SK-N-SH treated with all-trans-retinoic acid at 6 μM for 48 hours (cell line): ENCODE results near the gene OR52I1.

Experiments used
- ARNTL ChIP-seq: fragments of 450-650 bp; formaldehyde crosslinking; IDR thresholded peaks from 2 replicates; pipeline ENCODE4 v1.5.0; 2020; ENCODE audit warnings: low read depth, mild to moderate bottlenecking, moderate library complexity, borderline replicate concordance
- CSDC2 ChIP-seq: fragments of 250-450 bp; sonication (Bioruptor Pico); IDR thresholded peaks from 2 replicates; pipeline ENCODE4 v1.5.0; 2020; ENCODE audit warnings: mild to moderate bottlenecking, moderate library complexity
- PPARA ChIP-seq: fragments of 250-450 bp; sonication (Bioruptor Pico); IDR thresholded peaks from 2 replicates; pipeline ENCODE4 v1.5.0; 2020; ENCODE audit warnings: mild to moderate bottlenecking, borderline replicate concordance
- RARB ChIP-seq: fragments of 250-450 bp; sonication (Bioruptor Pico); IDR thresholded peaks from 2 replicates; pipeline ENCODE4 v1.8.0; 2021; ENCODE audit warnings: mild to moderate bottlenecking, moderate library complexity
- TF ChIP-seq, protein P1 (sequence below): fragments of 250-450 bp; sonication (Bioruptor Pico); IDR thresholded peaks from 2 replicates; pipeline ENCODE4 v1.8.0; 2020; ENCODE audit warnings: mild to moderate bottlenecking, moderate library complexity, borderline replicate concordance
- TF ChIP-seq, protein P2 (sequence below): fragments of 250-450 bp; sonication (Bioruptor Pico); IDR thresholded peaks from 2 replicates; pipeline ENCODE4 v1.5.1; 2021; ENCODE audit warnings: mild to moderate bottlenecking, moderate library complexity

DNA sequence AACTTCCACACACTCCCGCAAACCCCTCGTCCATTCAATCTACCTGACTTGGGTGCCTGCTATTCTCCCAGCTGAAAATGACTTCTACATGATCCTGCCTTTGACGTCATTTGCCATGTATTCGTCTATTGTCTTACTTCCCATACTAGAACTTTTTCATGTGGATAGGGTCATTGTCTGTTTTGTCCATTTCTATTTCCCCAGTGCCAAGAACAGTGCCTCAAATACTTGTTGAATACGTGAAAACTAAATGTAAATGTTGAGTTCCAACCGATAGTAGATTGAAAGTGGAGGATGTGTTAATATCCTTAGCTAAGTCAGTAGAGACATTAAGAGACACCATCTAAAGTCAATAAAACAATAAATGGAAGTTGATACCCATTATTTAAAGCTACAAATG is 13.3 kb downstream of the OR52I1 start:
- TF ChIP-seq ARNTL (CRISPR knock-in tag) (no peak), CSDC2 (CRISPR knock-in tag) (no peak), RARB (CRISPR knock-in tag) (no peak), PPARA (no peak)
- TF ChIP-seq, protein P1, sequence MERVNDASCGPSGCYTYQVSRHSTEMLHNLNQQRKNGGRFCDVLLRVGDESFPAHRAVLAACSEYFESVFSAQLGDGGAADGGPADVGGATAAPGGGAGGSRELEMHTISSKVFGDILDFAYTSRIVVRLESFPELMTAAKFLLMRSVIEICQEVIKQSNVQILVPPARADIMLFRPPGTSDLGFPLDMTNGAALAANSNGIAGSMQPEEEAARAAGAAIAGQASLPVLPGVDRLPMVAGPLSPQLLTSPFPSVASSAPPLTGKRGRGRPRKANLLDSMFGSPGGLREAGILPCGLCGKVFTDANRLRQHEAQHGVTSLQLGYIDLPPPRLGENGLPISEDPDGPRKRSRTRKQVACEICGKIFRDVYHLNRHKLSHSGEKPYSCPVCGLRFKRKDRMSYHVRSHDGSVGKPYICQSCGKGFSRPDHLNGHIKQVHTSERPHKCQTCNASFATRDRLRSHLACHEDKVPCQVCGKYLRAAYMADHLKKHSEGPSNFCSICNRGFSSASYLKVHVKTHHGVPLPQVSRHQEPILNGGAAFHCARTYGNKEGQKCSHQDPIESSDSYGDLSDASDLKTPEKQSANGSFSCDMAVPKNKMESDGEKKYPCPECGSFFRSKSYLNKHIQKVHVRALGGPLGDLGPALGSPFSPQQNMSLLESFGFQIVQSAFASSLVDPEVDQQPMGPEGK (CRISPR knock-in tag): no peak
- TF ChIP-seq, protein P2, sequence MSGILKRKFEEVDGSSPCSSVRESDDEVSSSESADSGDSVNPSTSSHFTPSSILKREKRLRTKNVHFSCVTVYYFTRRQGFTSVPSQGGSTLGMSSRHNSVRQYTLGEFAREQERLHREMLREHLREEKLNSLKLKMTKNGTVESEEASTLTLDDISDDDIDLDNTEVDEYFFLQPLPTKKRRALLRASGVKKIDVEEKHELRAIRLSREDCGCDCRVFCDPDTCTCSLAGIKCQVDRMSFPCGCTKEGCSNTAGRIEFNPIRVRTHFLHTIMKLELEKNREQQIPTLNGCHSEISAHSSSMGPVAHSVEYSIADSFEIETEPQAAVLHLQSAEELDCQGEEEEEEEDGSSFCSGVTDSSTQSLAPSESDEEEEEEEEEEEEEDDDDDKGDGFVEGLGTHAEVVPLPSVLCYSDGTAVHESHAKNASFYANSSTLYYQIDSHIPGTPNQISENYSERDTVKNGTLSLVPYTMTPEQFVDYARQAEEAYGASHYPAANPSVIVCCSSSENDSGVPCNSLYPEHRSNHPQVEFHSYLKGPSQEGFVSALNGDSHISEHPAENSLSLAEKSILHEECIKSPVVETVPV (CRISPR knock-in tag): no peak
